IPS-15b (cell line): ENCODE data around the gene FUT8.
"Not testable (repeated sequence)": the region's sequence is repeated elsewhere in the genome, so short reads cannot be mapped to it uniquely, and the experiment has no call there.

Experiments used
- H3K27me3 ChIP-seq: one replicate; pipeline ENCODE4 v1.6.1; 2013; ENCODE audit warnings: low read length; ENCODE audit not compliant: control insufficient read depth, insufficient read depth
- H3K36me3 ChIP-seq: one replicate; pipeline ENCODE4 v1.6.1; 2013; ENCODE audit warnings: low read length; ENCODE audit not compliant: control insufficient read depth, insufficient read depth
- H3K4me1 ChIP-seq: one replicate; pipeline ENCODE4 v1.6.1; 2013; ENCODE audit warnings: mild to moderate bottlenecking, low read length; ENCODE audit not compliant: control insufficient read depth, insufficient read depth
- H3K4me3 ChIP-seq: one replicate; pipeline ENCODE4 v1.5.1; 2013; ENCODE audit warnings: low read depth, low read length
- H3K9ac ChIP-seq: one replicate; pipeline ENCODE4 v1.6.1; 2013; ENCODE audit warnings: low read depth, mild to moderate bottlenecking, low read length
- H3K9me3 ChIP-seq: one replicate; pipeline ENCODE4 v1.6.1; 2013; ENCODE audit warnings: mild to moderate bottlenecking, low read length; ENCODE audit not compliant: control insufficient read depth, insufficient read depth

The FUT8 gene

GRCh38 chr14:65704437-65704836 is 291.9 kb downstream of the FUT8 start:
- H3K4me1 ChIP-seq = peaks cover 14% of the 10 kb centered on the region
- H3K36me3 ChIP-seq = no peaks in the 10 kb centered on the region
- no peaks in the 10 kb centered on the region for H3K27me3 ChIP-seq
- H3K9ac ChIP-seq = no peak overlapping the region
- H3K9me3 ChIP-seq = no peaks in the 10 kb centered on the region
- H3K4me3 ChIP-seq = no peak overlapping the region

GRCh38 chr14:65704850-65705249 is 292.3 kb downstream of the FUT8 start:
- H3K9ac ChIP-seq = no peak overlapping the region
- H3K36me3 ChIP-seq = no peaks in the 10 kb centered on the region
- H3K4me3 ChIP-seq = no peak overlapping the region

GRCh38 chr14:65709576-65709975 is 297.0 kb downstream of the FUT8 start:
- H3K27me3 ChIP-seq = no peaks in the 10 kb centered on the region
- H3K9ac ChIP-seq = no peak overlapping the region
- H3K4me1 ChIP-seq = peaks cover 2% of the 10 kb centered on the region
- no peak overlapping the region for H3K4me3 ChIP-seq
- H3K36me3 ChIP-seq = no peaks in the 10 kb centered on the region
- no peaks in the 10 kb centered on the region for H3K9me3 ChIP-seq

More at GRCh38 chr14:65704850-65705249, 292.3 kb downstream of the FUT8 start:
- Histone ChIP-seq H3K4me1 (peaks cover 14% of the 10 kb centered on the region), H3K9me3 (no peaks in the 10 kb centered on the region), H3K27me3 (no peaks in the 10 kb centered on the region)

GRCh38 chr14:65716813-65717212 is 304.3 kb downstream of the FUT8 start:
- H3K4me1 ChIP-seq, H3K36me3 ChIP-seq, H3K9ac ChIP-seq, H3K4me3 ChIP-seq, H3K27me3 ChIP-seq: not testable (repeated sequence)
- peaks cover 17% of the 10 kb centered on the region for H3K9me3 ChIP-seq

GRCh38 chr14:65717384-65717915 is 304.9 kb downstream of the FUT8 start:
- not testable (repeated sequence) for H3K4me3 ChIP-seq, H3K27me3 ChIP-seq, H3K36me3 ChIP-seq, H3K9ac ChIP-seq, H3K4me1 ChIP-seq
- H3K9me3 ChIP-seq = peaks cover 17% of the 10 kb centered on the region

GRCh38 chr14:65718629-65719028 is 306.1 kb downstream of the FUT8 start:
- Histone ChIP-seq H3K9me3 (peaks cover 17% of the 10 kb centered on the region), H3K4me1 (no peaks in the 10 kb centered on the region), H3K27me3 (no peaks in the 10 kb centered on the region), H3K9ac (no peak overlapping the region), H3K36me3 (no peaks in the 10 kb centered on the region), H3K4me3 (no peak overlapping the region)

- H3K9me3 ChIP-seq = peaks cover 13% of the 10 kb centered on the region
- no peaks in the 10 kb centered on the region for H3K27me3 ChIP-seq
- no peak overlapping the region for H3K9ac ChIP-seq
- H3K4me1 ChIP-seq = no peaks in the 10 kb centered on the region
- H3K4me3 ChIP-seq = no peak overlapping the region
- no peaks in the 10 kb centered on the region for H3K36me3 ChIP-seq
Measured at GRCh38 chr14:65720171-65720570, 307.6 kb downstream of the FUT8 start.

- Histone ChIP-seq H3K9ac (no peak overlapping the region), H3K27me3 (no peaks in the 10 kb centered on the region), H3K9me3 (peaks cover 11% of the 10 kb centered on the region), H3K4me3 (no peak overlapping the region), H3K36me3 (no peaks in the 10 kb centered on the region), H3K4me1 (no peaks in the 10 kb centered on the region)
Measured at GRCh38 chr14:65720743-65721142, 308.2 kb downstream of the FUT8 start.

GRCh38 chr14:65723348-65723747 is 310.8 kb downstream of the FUT8 start:
- H3K9me3 ChIP-seq = peaks cover 5% of the 10 kb centered on the region
- H3K4me3 ChIP-seq = no peak overlapping the region
- H3K9ac ChIP-seq = no peak overlapping the region
- H3K36me3 ChIP-seq = peaks cover 3% of the 10 kb centered on the region
- H3K4me1 ChIP-seq = no peaks in the 10 kb centered on the region
- H3K27me3 ChIP-seq = no peaks in the 10 kb centered on the region

GRCh38 chr14:65728604-65729003 is 316.1 kb downstream of the FUT8 start:
- Histone ChIP-seq H3K27me3 (no peaks in the 10 kb centered on the region), H3K9me3 (peaks cover 5% of the 10 kb centered on the region), H3K4me3 (no peak overlapping the region), H3K36me3 (peaks cover 3% of the 10 kb centered on the region), H3K9ac (no peak overlapping the region), H3K4me1 (no peaks in the 10 kb centered on the region)

- no peak overlapping the region for H3K9ac ChIP-seq
- H3K4me1 ChIP-seq = no peaks in the 10 kb centered on the region
- H3K36me3 ChIP-seq = peaks cover 3% of the 10 kb centered on the region
- H3K9me3 ChIP-seq = peaks cover 5% of the 10 kb centered on the region
- no peak overlapping the region for H3K4me3 ChIP-seq
- H3K27me3 ChIP-seq = no peaks in the 10 kb centered on the region
Measured at GRCh38 chr14:65729566-65729965, 317.0 kb downstream of the FUT8 start.

- Histone ChIP-seq H3K27me3 (no peaks in the 10 kb centered on the region), H3K4me3 (no peak overlapping the region), H3K9me3 (peaks cover 5% of the 10 kb centered on the region), H3K9ac (no peak overlapping the region), H3K4me1 (no peaks in the 10 kb centered on the region), H3K36me3 (no peaks in the 10 kb centered on the region)
Measured at GRCh38 chr14:65731933-65732506, 319.5 kb downstream of the FUT8 start.
